Measurements from ENCODE around the gene MCM10.
"Not testable (repeated sequence)": the region's sequence is repeated elsewhere in the genome, so short reads cannot be mapped to it uniquely, and the experiment has no call there.

Gene MCM10

DNA sequence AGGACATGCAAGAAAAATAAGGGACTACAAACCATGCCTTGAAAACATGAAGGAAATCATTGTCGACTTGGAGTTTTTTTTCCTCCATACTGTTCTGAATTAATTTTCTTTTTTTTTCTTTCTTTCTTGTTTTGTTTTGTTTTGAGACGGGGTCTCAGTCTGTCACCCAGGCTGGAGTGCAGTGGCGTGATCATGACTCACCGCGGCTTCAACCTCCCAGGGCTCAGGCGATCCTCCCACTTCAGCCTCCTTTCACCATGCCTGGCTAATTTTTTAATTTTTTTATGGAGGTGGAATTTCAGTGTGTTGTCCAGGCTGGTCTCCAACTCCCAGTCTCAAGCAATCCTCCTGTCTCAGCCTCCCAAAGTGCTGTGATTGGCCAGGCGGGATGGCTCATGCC lies 61.2 kb downstream of the MCM10 start:
- DNase-seq, result no peak

DNA sequence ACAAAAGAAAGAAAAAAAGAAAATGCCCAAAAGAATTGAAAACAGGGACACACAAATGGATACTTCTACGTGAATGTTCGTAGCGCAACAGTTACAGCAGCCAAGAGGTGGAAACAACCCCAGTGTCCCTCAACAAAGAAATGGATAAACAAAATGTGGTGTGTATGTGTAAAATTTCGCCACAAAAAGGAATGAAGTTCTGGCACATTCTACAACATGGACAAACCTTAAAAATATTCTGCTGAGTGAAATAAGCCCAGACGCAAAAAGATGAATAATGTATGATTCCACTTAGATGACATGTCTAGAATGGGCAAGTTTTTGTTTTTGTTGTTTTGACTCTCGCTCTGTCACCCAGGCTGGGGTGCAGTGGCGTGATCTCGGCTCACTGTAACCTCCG lies 61.9 kb downstream of the MCM10 start:
- DNase-seq, result no peak

DNA sequence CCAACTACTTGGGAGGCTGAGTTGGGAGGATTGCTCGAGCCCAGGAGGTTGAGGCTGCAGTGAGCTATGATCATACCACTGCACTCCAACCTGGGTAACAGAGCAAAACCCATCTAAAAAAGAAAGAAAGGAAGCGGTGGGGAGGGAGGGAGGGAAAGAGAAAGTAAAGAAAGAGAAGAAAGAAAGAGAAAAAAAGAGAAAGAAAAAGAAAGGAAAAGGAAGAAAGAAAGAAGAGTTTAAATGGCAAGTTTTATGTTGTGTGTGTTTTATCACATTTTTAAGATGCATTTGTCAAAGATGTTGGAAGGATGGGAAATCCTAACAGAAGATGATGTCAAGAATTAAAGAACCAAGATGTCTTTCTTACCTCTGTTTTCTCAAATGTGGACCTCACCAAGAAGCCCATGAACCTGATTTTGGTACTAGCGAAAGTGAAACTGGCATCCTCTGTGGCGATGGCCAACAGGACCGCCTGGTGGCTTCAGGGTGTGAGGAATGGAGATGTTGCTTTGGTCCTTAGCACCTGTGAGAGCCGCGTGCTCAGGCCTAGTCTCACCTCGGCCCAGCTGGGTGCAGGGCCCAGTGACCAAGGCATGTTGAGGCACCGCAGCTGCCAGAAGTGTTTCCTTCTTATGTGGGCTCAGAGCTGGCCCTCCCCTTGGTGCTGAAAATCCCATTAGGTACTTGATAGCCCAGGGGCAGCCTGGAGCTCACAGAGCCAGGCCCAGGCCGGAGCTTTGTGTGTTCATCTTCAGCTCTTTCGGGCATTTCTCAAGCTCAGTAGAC lies 63.0 kb downstream of the MCM10 start:
- DNase-seq, result no peak

DNA sequence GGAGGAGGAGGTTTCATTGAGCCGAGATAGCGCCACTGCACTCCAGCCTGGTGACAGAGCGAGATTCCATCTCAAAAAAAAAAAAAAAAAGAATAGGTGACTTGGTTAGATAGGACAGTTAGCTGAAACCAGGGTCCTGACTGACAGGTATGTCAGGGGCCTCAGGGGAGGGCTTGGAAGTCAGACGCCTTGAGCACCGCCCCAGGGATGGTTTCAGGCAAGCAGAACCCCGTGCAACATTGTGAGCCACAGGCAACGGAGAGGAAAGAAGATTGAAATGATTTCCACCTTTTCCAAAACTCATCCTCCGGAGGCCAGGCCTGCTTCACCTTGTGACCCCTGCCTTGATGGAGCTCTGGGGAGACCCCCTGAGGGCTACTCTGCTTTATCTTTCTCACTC lies 64.2 kb downstream of the MCM10 start:
- DNase-seq, result no peak

DNA sequence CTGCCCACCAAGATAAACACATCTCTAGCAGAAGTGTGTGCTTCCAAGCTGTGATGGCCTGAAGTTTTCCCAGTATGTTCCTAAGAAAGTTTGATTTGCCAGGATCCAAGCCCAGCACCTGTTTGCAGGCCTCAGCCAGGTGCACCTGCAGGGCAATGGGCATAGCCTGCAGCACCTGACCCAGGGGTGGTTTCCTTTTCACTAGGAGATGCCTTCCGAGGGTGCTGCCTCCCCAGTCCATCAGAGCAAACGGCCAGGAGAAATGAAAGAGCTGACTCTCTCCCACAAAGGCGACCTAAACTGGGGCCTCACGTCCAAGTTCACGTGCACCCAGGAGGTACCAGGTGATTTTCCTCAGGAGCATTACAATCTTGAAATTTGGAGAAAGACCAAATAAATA lies 65.7 kb downstream of the MCM10 start:
- DNase-seq, result no peak

DNA sequence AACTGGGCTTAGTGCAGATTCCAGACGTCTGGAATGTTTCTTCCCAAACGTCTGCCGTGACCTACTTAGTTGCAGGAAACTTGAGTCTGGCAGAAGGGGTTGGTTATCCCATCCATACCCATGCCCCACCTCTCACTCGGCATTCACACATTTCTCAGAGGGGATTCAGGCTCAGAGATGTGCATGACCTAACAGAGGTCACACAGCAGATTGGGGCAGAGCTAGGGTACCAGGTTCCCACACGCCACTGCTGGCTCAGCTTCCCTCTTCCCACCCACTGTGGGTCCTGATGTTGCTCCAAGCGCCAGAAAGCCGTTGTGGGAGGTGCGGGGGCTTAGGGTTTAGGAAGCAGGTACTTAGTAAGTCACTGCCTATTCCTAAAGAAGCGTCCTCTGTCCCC lies 69.8 kb downstream of the MCM10 start:
- no peak for DNase-seq

DNA sequence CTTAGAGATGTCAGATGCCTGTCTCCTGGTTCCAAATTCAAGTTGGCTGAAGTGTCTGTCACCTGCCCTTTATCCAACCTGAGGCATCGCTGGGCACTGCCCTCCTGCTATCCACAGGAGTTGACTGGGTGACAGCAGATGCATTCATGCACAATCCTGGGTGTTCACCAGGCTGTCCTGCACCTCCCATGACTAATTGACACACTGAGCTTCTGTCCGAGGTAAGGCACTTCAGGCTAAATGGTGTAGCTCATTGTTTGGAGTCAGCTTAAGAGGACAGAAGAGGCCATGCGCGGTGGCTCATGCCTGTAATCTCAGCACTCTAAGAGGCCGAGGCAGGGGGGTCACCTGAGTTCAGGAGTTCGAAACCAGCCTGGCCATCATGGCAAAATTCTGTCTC lies 70.5 kb downstream of the MCM10 start:
- no peak for DNase-seq

DNA sequence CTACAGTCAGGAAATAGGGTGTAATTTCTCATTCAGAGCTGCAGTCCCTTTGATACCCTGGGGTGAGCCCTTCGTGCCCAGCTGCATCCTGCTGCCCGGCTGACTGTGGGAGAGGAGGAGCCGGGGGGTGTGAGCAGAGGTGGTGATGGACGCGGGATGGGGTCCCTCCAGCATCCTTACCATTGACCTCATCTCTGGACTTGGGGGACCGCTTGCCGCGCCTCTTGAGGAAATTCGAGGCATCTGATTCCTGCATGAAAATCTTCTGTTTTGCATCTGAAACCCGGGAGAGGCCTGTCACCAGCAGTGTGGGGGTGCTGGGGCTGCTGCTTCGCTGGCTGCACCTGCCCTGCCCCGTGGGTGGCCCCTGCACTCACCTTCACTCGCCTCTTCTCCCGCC lies 72.0 kb downstream of the MCM10 start:
- DNase-seq, result no peak

DNA sequence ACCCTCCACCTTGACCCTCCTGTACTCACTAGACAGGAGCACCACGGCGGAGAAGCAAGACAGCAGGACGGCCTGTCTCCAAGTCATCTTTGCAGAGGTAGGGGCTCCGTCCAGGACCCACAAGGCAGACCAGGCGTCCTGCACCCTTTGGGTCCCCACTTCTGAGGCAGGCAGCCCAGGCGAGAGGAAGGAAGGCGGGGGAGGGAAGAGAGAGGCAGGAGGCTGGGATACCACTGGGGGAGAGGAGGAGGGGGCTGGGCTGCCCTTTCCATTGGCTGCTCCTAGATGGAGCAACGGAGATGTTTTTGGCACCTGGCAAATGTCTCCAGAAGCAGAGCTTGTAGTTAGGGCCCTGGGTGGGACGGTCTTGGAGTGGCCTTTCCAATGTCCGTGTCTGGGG lies 72.8 kb downstream of the MCM10 start, which contains the start of gene UCMA:
TSS of gene UCMA (minus strand) at position 203 of the 400 bp plus-strand sequence. CDS start at position 87, 116 bp downstream.
- DNase-seq, result no peak

DNA sequence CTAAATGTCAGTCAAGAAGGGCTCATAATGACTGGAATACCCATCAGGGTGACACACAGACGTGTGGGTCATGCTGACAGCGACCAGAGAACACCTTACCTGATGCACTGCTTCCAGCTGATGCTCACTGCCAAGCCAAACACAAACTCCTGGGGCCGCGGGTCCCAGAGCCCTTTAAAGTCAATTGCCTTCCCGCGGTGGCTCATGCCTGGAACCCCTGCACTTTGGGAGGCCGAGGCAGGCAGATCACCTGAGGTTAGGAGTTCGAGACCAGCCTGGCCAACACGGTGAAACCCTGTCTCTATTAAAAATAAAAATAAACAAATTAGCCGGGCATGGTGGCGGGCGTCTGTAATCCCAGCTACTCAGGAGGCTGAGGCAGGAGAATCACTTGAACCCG lies 73.4 kb downstream of the MCM10 start:
- DNase-seq, result not testable (repeated sequence)

DNA sequence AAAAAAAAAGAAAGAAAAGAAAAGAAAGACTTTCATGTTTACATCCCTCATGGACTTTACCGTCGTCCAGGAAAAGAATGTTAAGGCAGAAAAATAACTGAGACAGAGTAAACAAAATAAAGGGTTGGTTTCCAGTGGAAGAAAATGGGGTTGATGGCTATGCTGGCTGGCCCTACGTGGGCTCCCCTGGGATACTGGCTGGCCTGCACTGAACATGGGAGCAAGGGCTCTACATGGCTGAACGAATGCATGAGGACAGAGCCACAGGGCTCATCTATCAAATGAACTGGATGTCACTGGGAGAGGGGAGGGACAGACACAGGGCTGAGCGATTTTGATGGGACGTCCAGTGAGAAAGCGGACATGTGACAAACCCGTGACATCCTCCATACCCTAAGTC lies 75.3 kb downstream of the MCM10 start:
- DNase-seq, result no peak

DNA sequence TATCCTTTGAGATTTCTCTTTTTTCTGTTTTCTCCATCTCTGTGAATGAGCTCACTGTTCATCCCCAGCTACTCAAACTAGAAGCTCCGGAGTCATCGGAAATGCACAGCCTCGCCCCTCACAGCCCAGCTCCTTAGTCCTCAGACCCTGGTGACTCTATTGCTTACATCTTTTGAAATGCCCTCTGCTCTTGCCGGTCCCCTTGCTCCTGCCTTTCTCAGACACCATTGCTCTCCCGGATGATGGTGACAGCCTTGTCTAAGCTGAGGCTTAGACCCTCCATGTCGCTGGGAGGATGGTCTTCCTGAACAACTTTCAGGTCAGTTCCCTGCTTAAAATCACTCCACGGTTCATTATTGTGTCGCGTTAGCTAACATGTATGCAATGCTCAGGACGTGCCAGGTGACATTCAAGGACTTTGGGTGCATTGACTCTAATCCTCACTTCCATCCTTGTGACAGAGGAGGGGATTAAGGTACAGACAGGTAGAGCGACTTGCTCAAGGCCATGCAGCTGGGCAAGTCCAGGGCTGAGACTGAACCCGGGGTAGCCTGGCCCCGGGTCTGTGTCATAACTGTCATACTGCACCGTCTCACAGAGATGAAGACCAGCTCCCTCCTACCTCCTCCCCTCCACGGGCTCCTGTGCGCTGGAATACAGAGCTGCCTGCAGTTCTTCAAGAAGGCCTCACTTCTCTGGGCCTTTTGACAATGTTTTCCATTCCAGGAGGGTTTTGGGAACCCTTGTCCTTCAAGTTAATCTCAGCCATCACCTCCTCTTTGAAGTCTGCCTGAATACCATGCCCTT lies 77.1 kb downstream of the MCM10 start:
- no peak for DNase-seq

DNA sequence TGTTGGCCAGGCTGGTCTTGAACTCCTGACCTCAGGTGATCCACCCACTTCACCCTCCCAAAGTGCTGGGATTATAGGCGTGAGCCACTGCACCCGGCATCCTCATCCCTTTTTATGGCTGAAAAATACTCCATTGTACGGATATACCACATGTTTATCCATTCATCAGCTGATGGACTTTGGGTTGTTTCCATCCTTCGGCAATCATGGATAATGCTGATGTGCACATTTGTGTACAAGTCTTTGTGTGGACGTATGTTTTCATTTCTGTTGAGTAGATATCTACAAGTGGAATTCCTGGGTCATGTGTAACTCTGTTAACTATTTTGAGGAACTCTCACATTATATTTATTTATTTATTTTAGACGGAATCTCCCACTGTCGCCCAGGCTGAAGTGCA lies 78.6 kb downstream of the MCM10 start:
- no peak for DNase-seq

DNA sequence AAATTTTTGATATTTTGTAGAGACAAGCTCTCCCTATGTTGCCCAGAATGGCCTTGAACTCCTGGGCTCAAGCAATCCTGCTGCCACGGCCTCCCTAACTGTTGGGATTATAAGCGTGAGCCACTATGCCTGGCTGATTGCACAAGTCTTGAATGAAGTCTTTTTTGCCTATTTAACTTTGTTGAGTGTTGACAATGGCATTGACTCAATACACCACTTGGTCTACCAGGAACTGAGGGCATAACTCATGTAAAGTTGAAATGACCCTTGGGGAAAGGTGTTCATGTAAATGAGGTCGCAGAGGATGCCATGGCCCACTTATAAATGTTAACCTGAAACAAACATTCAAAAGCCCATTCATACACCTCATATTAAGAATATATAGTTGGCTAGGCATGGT lies 80.3 kb downstream of the MCM10 start:
- no peak for DNase-seq

DNA sequence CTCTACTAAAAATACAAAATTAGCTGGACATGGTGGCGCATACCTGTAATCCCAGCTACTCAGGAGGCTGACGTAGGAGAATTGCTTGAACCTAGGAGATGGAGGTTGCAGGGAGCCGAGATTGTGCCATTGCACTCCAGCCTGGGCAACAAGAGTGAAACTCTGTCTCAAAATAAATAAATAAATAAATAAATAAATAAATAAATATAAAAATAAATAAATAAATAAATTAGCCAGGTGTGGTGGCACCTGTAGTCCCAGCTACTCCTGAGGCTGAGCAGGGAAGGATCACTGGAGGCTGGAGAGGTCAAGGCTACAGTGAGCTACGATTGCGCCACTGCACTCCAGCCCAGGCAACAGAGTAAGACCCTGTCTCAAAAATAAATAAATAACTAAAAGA lies 80.9 kb downstream of the MCM10 start:
- DNase-seq, result not testable (repeated sequence)

DNA sequence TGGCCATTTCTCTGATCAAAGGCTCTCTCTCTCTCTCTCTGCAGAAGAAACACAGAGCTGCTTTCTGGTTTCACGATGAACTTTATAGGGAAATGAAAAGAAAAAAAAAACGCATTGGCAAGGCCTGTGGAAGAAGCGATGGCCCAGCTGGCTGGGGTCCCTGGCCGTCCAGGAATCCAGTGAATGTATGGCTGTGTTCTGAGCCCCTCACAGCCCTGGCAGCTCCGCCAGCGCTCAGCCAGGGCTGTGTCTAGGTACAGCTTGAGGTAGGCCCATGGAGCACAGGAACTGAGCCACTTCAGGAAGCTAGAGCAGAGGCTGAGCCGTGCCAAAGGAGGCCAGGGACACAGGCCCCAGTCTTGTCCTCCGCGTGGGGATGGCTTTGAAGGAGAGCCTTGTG lies 85.9 kb downstream of the MCM10 start:
- DNase-seq, result no peak

DNA sequence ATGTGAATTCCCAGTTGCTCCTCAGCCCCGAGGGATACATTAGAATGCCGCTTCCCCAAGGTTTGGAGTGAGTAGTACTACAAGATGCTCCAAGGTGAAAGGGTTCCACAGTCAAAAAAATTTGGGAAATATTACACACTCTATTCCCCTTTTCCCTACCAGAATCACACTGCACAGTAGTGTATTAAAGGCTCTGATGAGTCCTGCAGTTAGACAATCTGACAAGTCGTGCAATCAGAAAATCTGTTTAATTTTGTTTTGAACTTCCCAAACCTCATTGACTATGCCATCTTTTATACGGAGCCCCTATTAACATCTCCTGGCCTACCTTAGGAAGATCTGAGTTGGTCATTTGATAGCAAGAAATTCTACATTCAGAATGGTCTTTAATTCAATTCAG lies 86.4 kb downstream of the MCM10 start:
- no peak for DNase-seq

DNA sequence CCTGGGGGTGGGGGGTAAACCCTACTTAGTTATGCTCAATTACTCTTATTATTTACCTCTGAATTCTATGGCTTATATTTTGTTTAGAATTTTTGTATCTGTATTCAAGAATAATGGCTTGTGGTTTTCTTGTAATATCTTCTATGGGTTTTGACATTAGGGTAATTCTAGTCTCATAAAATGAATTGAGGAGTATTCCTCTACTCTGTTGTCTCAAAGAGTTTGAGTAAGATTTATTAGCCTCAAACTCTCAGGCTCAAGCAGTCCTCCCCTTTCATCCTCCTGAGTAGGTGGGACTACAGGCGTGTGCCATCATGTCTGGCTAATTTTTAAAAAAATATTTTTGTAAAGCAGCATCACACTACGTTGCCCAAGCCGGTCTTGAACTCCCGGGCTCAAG lies 92.4 kb downstream of the MCM10 start:
- no peak for DNase-seq

DNA sequence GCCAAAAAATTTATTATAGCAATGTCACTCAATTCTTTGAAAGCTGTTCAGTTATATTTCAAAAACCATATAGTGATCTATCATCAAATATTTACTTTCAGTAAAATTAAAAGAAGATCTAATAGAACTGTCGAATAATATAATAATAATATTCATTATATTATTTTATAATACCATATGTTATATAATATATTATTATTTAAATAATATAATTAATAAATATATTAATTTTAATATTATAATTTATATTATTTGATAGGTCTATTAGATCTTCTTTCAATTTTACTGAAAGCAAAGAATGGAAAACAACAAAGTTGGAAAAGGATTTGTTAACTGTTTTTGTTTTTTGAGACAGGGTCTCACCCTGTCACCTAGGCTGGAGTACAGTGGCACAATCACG lies 95.3 kb downstream of the MCM10 start:
- DNase-seq, result no peak

DNA sequence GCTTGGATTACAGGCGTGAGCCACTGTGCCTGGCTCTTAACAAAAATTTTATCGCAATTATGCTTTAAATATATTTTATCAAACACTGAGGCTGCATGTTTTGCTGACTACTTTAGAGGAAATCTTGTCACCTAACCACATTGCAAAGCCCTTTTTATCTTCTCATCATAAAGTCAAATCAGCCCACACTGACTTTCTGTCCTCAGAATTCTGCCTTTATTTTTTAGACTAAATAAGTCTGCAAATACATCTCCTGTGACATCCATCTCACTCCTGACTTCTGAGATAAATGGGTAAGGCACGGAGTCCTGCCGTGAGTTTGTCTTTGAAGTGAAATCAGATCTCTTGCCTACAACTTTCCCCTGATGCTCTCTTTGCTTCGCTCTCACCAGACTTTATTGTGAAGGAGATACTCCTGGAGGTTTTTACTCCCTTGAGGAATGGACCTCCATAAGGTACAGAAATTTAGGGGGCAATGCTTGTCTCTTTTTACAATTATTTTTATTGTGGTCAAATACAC lies 96.3 kb downstream of the MCM10 start:
- DNase-seq, result no peak

Data from eye (tissue), 1 donor.